LNCaP clone FGC (cell line): ENCODE measurements around the gene SPINDOC.

ENCODE experiments used
- DNase-seq: peaks from one replicate; pipeline ENCODE4 v3.0.0-alpha.2; 2011; ENCODE audit warnings: low read depth
- H3K4me3 ChIP-seq: 2 replicates; pipeline ENCODE4 v1.5.1; 2011; ENCODE audit warnings: mild to moderate bottlenecking, low read depth, low read length, control low read depth
- TF ChIP-seq, protein P1 (sequence below): IDR thresholded peaks from 2 replicates; pipeline ENCODE4 v1.5.1; 2012; ENCODE audit warnings: mild to moderate bottlenecking; ENCODE audit not compliant: control insufficient read depth, insufficient read depth; ENCODE audit errors: extremely low read depth

The SPINDOC gene

GRCh38 chr11:63867511-63867910 is 54.3 kb downstream of the SPINDOC start:
- H3K4me3 ChIP-seq, result no peak overlapping the region
- TF ChIP-seq, protein P1, sequence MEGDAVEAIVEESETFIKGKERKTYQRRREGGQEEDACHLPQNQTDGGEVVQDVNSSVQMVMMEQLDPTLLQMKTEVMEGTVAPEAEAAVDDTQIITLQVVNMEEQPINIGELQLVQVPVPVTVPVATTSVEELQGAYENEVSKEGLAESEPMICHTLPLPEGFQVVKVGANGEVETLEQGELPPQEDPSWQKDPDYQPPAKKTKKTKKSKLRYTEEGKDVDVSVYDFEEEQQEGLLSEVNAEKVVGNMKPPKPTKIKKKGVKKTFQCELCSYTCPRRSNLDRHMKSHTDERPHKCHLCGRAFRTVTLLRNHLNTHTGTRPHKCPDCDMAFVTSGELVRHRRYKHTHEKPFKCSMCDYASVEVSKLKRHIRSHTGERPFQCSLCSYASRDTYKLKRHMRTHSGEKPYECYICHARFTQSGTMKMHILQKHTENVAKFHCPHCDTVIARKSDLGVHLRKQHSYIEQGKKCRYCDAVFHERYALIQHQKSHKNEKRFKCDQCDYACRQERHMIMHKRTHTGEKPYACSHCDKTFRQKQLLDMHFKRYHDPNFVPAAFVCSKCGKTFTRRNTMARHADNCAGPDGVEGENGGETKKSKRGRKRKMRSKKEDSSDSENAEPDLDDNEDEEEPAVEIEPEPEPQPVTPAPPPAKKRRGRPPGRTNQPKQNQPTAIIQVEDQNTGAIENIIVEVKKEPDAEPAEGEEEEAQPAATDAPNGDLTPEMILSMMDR, result no peak
- no peak for DNase-seq

DNA sequence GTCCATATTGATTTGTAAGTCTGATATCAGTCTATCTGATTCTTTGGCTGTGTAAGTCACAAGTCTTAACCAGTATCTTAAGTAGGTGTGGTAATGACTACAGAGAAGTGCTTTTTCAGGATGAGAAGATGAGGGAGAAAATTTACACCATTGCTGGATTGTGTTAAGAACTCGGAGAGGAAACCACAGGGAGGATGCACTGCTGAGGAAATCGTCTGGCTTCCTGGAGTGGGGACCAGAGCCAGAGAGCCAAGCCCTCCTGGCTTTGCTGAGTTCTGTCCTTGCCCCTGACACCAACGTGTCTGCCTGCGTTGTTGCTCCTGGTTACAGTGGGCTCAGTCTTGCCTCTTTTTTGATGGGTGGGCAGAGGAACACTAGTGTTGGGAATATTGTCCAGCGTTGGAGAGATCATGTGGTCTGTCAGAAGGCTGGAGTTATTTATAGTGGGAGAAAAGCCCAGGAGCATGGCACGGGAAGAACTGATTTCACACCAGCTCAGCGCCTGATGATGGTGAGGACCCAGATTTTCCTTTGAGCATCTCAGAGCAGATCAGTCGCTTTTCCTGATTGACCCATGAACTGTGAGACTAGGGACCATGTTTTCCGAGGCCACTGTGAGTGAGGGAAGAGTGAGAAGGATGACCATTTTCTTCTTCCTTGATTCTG is 55.3 kb downstream of the SPINDOC start:
- DNase-seq, result no peak
- TF ChIP-seq, protein P1, result no peak
- no peak overlapping the region; the same call in 1 of the 2 replicates for H3K4me3 ChIP-seq

- no peak for DNase-seq
- TF ChIP-seq, protein P1, result no peak
- H3K4me3 ChIP-seq, result peak overlapping the region; percentile 17
Measured at GRCh38 chr11:63869171-63869591, 55.9 kb downstream of the SPINDOC start.

GRCh38 chr11:63869683-63870082 is 56.4 kb downstream of the SPINDOC start:
- peak overlapping the region; percentile 17 for H3K4me3 ChIP-seq
- TF ChIP-seq, protein P1, result no peak
- DNase-seq, result no peak

GRCh38 chr11:63870351-63871140 is 57.3 kb downstream of the SPINDOC start:
- TF ChIP-seq, protein P1, result no peak
- DNase-seq, result no peak
- H3K4me3 ChIP-seq, result no peak overlapping the region

- DNase-seq, result peak; percentile 94
- H3K4me3 ChIP-seq, result peak overlapping the region; percentile 36
- TF ChIP-seq, protein P1, result peak; percentile 73
Measured at GRCh38 chr11:63871962-63872799, 58.9 kb downstream of the SPINDOC start.
